Small intestine (tissue), 7 donors: ENCODE measurements around the gene ANO4. TPM values are rescaled to one million over a fixed set of nuclear protein-coding genes. Genes with fewer than 3 reads are reported as not detected.

ENCODE experiments used
- DNase-seq, 2 donors: peaks; one replicate each; pipeline versions ENCODE4 v3.0.0 to v3.0.0-alpha.2; 2013
- FAIRE-seq: peaks from 2 replicates; lab custom pipeline; 2012; peaks lifted over from hg19 to GRCh38; lab: Jason Lieb, UNC
- H3K27ac ChIP-seq, 3 donors: one replicate each; pipeline ENCODE4 v1.5.1; 2013; ENCODE audit warnings: low read length in 2 of 3, mild to moderate bottlenecking in 2 of 3, control low read depth in 1 of 3, inconsistent platforms in 1 of 3, low read depth in 1 of 3, moderate library complexity in 1 of 3
- H3K27me3 ChIP-seq, 3 donors: one replicate each; pipeline ENCODE4 v1.6.1; 2013; ENCODE audit warnings: low read length in 3 of 3, inconsistent platforms in 1 of 3; ENCODE audit not compliant: control insufficient read depth in 3 of 3, insufficient read depth in 3 of 3
- H3K36me3 ChIP-seq, 3 donors: one replicate each; pipeline ENCODE4 v1.6.1; 2013; ENCODE audit warnings: low read length in 3 of 3, inconsistent platforms in 1 of 3, low read depth in 1 of 3, mild to moderate bottlenecking in 1 of 3, moderate library complexity in 1 of 3; ENCODE audit not compliant: control insufficient read depth in 3 of 3, insufficient read depth in 2 of 3
- H3K4me1 ChIP-seq, 3 donors: one replicate each; pipeline ENCODE4 v1.6.1; 2013; ENCODE audit warnings: low read length in 2 of 3, inconsistent platforms in 1 of 3, low read depth in 1 of 3, mild to moderate bottlenecking in 1 of 3, moderate library complexity in 1 of 3; ENCODE audit not compliant: control insufficient read depth in 3 of 3, insufficient read depth in 2 of 3
- H3K4me3 ChIP-seq, 3 donors: one replicate each; pipeline ENCODE4 v1.5.1; 2013; ENCODE audit warnings: low read length in 3 of 3, control low read depth in 1 of 3, inconsistent platforms in 1 of 3, low read depth in 1 of 3, mild to moderate bottlenecking in 1 of 3, moderate library complexity in 1 of 3
- H3K9me3 ChIP-seq, 2 donors: one replicate each; pipeline ENCODE4 v1.6.1; 2013; ENCODE audit warnings: low read depth in 1 of 2, low read length in 1 of 2; ENCODE audit not compliant: control insufficient read depth in 2 of 2, insufficient read depth in 1 of 2
- WGBS, 3 donors: extraction: QIAGEN DNeasy Blood & Tissue Kit; methylation state at CpG; one replicate each; pipeline ENCODE4 v1.1.7; 2013; 5-methylcytosine and 5-hydroxymethylcytosine counted together
- polyA plus RNA-seq, 4 donors: library from polyadenylated mRNA; stranded (reverse) in 3 of 4; unstranded in 1 of 4; fragments of 200-250 nt in 3 of 4; fragments of 120-200 nt in 1 of 4; gene quantifications; one replicate each; pipeline versions ENCODE4 v1.2.1 to v1.2.3, GENCODE V29; 2013
- donor health status: healthy with polysubstance abuse.
- donor health status: control.
- donor health status: control.
- donor health status: Bipolar disorder and iron deficiency.
- donor health status: healthy.

ANO4 gene
- polyA plus RNA-seq, 4 donors, result 0.03 to 2.1 (median 0.54) TPM; not detected in 1

- Histone ChIP-seq H3K27ac (no peak overlapping the region), H3K9me3 (no peaks in the 10 kb centered on the region), H3K4me1 (peaks cover 0 to 5% (median 0%) of the 10 kb centered on the region in 3 donors), H3K27me3 (peaks cover 0 to 4% (median 0%) of the 10 kb centered on the region in 3 donors), H3K4me3 (no peak overlapping the region), H3K36me3 (no peaks in the 10 kb centered on the region)
- DNase-seq (no peak), FAIRE-seq (no peak)
- WGBS, 3 donors, result 83 to 94% (median 92%) methylated on average over 1 of the region's 1 CpG
These were observed 197.6 kb downstream of the ANO4 start for GRCh38 chr12:100992194-100992593.

DNA sequence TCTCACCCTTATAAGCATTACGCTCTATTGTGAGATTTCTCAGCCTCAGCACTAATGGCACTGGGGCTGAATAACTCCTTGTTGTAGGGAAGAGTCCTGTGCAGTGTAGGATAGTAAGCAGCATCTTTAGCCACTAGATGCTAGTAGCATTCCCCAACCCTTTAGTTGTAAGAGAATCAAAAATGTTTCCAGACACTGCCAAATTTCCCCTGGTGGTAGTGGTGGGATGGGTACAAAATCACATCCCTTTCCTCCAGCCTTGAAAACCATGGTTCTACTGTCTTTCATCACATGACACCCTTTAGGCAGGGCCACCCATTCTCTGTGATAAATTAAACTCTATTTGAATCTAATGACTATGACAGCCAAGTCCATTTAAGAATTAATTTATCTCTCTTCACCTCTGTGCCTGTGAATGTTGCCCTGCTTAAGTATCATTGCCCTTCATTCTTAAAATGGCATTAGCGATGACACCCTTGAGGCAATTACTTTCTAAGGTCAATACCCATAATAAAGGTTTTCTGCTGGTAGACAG lies 199.4 kb downstream of the ANO4 start:
- H3K36me3 ChIP-seq, result no peaks in the 10 kb centered on the region
- FAIRE-seq (no peak), DNase-seq (no peak)
- H3K27ac ChIP-seq, result no peak overlapping the region
- 94 to 98% (median 96%) methylated on average over 2 of the region's 2 CpGs for WGBS, 3 donors
- peaks cover 0 to 4% (median 0%) of the 10 kb centered on the region in 3 donors for H3K27me3 ChIP-seq
- no peak overlapping the region for H3K4me3 ChIP-seq
- no peaks in the 10 kb centered on the region for H3K4me1 ChIP-seq
- no peaks in the 10 kb centered on the region for H3K9me3 ChIP-seq

GRCh38 chr12:100995201-100995600 lies 200.6 kb downstream of the ANO4 start:
- Histone ChIP-seq H3K9me3 (no peaks in the 10 kb centered on the region), H3K27ac (no peak overlapping the region), H3K4me3 (no peak overlapping the region), H3K36me3 (no peaks in the 10 kb centered on the region), H3K4me1 (no peaks in the 10 kb centered on the region), H3K27me3 (peaks cover 0 to 4% (median 0%) of the 10 kb centered on the region in 3 donors)
- DNase-seq (no peak), FAIRE-seq (no peak)
- WGBS, 3 donors, result 61 to 81% (median 62%) methylated on average over 3 of the region's 3 CpGs

DNA sequence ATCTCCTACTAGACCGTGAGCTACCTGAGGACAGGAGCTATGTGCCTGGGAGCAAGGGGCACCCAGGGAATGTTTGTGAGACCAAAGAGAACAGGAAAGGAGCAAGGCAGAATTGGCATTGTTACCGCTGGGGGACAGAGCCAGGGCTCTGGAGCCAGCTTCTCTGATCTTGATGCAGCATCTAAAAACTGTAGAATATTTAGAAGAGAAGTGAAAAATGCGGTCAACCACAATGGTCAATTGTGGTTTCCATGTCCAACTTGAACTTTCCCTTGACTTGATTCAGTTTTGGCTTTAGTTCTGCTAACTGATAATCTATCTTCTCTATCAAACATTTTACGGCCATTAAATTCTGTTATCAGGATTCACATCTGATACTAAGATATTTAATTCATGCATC lies 201.2 kb downstream of the ANO4 start:
- Histone ChIP-seq H3K4me3 (no peak overlapping the region), H3K27ac (no peak overlapping the region), H3K36me3 (no peaks in the 10 kb centered on the region), H3K27me3 (peaks cover 0 to 4% (median 0%) of the 10 kb centered on the region in 3 donors), H3K9me3 (no peaks in the 10 kb centered on the region), H3K4me1 (no peaks in the 10 kb centered on the region)
- DNase-seq, result no peak
- no peak for FAIRE-seq
- WGBS, 3 donors, result 81 to 89% (median 86%) methylated on average over 4 of the region's 4 CpGs

DNA sequence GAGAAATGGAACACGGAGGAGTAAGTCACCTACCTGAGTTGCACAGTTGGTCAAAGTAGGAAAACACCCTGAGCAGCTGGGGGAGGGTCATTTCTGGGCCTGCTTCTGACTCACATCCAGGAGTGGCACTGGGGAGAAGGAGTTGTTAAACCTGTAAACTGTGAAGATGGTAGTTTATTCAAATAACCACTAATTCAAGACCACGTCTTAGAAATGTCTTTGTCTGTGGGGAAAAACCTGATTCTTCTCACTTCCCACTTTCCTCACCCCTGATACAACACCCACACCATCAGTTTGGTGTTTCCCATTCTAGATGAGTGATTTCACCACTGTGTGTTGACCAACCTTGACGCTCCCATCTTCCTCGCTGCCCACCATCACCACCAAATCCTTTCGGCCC lies 207.1 kb downstream of the ANO4 start:
- H3K9me3 ChIP-seq, result no peaks in the 10 kb centered on the region
- no peak overlapping the region for H3K27ac ChIP-seq
- DNase-seq, result no peak
- no peaks in the 10 kb centered on the region for H3K27me3 ChIP-seq
- no peak for FAIRE-seq
- no peaks in the 10 kb centered on the region for H3K4me1 ChIP-seq
- WGBS, 3 donors, result 79 to 91% (median 80%) methylated on average over 5 of the region's 5 CpGs
- no peaks in the 10 kb centered on the region for H3K36me3 ChIP-seq
- no peak overlapping the region for H3K4me3 ChIP-seq

GRCh38 chr12:101002696-101003419 lies 208.3 kb downstream of the ANO4 start:
- Histone ChIP-seq H3K36me3 (no peaks in the 10 kb centered on the region), H3K27me3 (peaks cover 0 to 1% (median 0%) of the 10 kb centered on the region in 3 donors), H3K9me3 (no peaks in the 10 kb centered on the region), H3K4me1 (no peaks in the 10 kb centered on the region), H3K4me3 (no peak overlapping the region), H3K27ac (no peak overlapping the region)
- no peak for FAIRE-seq
- WGBS, 3 donors, result 44 to 50% (median 48%) methylated on average over 3 of the region's 3 CpGs
- no peak for DNase-seq

GRCh38 chr12:101004898-101005297 lies 210.3 kb downstream of the ANO4 start:
- 86 to 90% (median 89%) methylated on average over 1 of the region's 1 CpG for WGBS, 3 donors
- no peaks in the 10 kb centered on the region for H3K9me3 ChIP-seq
- FAIRE-seq, result no peak
- no peak for DNase-seq
- H3K4me1 ChIP-seq, result no peaks in the 10 kb centered on the region
- no peak overlapping the region for H3K27ac ChIP-seq
- H3K36me3 ChIP-seq, result no peaks in the 10 kb centered on the region
- H3K27me3 ChIP-seq, result peaks cover 0 to 1% (median 0%) of the 10 kb centered on the region in 3 donors
- H3K4me3 ChIP-seq, result no peak overlapping the region

DNA sequence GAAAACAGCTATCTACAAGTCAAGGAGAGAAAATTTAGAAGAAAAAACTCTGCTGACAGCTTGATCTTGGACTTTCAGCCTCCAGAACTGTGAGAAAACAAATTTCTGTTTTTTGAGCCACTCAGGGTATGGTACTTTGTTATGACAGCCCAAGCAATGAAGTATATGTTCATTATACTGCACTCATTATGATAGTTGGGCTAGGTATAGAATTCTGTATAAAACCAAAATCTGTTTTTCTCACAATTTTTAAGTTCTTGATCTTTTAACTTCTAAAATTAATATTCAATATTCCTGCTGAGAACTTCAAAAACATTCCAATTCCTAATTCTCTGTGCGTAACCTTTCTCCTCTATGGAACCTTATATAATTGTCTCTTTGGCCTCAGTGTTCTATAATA lies 214.7 kb downstream of the ANO4 start:
- H3K36me3 ChIP-seq, result no peaks in the 10 kb centered on the region
- H3K27ac ChIP-seq, result no peak overlapping the region
- H3K4me3 ChIP-seq, result no peak overlapping the region
- 84 to 100% (median 90%) methylated on average over 1 of the region's 1 CpG for WGBS, 3 donors
- peaks cover 0 to 1% (median 0%) of the 10 kb centered on the region in 3 donors for H3K27me3 ChIP-seq
- FAIRE-seq (no peak), DNase-seq (no peak)
- H3K4me1 ChIP-seq, result no peaks in the 10 kb centered on the region
- no peaks in the 10 kb centered on the region for H3K9me3 ChIP-seq
